Smooth muscle cell (in vitro differentiated cells): ENCODE results near the gene LACC1. TPM values are rescaled to one million over a fixed set of nuclear protein-coding genes. Genes with fewer than 3 reads are reported as not detected.

Experiments used
- DNase-seq: peaks from one replicate; lab custom pipeline; 2025; ENCODE audit not compliant: unreplicated experiment; lab: John Stamatoyannopoulos, UW
- H2AFZ ChIP-seq: fragments of 200-600 bp; sonication (generic); 2 replicates; pipeline ENCODE4 v1.6.0; 2016; ENCODE audit warnings: antibody characterized with exemption, low read depth, mild to moderate bottlenecking
- H3F3A ChIP-seq: fragments of 200-600 bp; sonication (generic); 2 replicates; pipeline ENCODE4 v1.6.0; 2017; ENCODE audit warnings: antibody characterized with exemption, low read depth
- H3K27ac ChIP-seq: fragments of 200-600 bp; sonication (generic); 2 replicates; pipeline ENCODE4 v1.5.1; 2016; ENCODE audit warnings: low read depth, mild to moderate bottlenecking
- H3K27me3 ChIP-seq: fragments of 200-600 bp; sonication (generic); 2 replicates; pipeline ENCODE4 v1.6.1; 2016; ENCODE audit warnings: low read depth, mild to moderate bottlenecking
- H3K36me3 ChIP-seq: fragments of 200-600 bp; sonication (generic); 2 replicates; pipeline ENCODE4 v1.5.1; 2016; ENCODE audit warnings: low read depth
- H3K4me1 ChIP-seq: fragments of 200-600 bp; sonication (generic); 2 replicates; pipeline ENCODE4 v1.5.1; 2016; ENCODE audit warnings: low read depth
- H3K4me2 ChIP-seq: fragments of 200-600 bp; sonication (generic); 2 replicates; pipeline ENCODE4 v1.6.0; 2016; ENCODE audit warnings: mild to moderate bottlenecking
- H3K4me3 ChIP-seq: fragments of 200-600 bp; sonication (generic); 2 replicates; pipeline ENCODE4 v1.5.1; 2016; ENCODE audit warnings: mild to moderate bottlenecking
- H3K79me2 ChIP-seq: fragments of 200-600 bp; sonication (generic); 2 replicates; pipeline ENCODE4 v1.6.0; 2016; ENCODE audit warnings: low read depth, mild to moderate bottlenecking
- H3K9ac ChIP-seq: fragments of 200-600 bp; sonication (generic); 2 replicates; pipeline ENCODE4 v1.6.0; 2016; ENCODE audit warnings: low read depth
- H3K9me3 ChIP-seq: fragments of 200-600 bp; sonication (generic); replicated peaks from 2 replicates; pipeline ENCODE4 v1.5.1; 2016; ENCODE audit warnings: low read depth
- H4K20me1 ChIP-seq: fragments of 200-600 bp; sonication (generic); 2 replicates; pipeline ENCODE4 v1.6.0; 2016; ENCODE audit warnings: low read depth
- CTCF ChIP-seq: fragments of 200-600 bp; sonication (generic); IDR thresholded peaks from 2 replicates; pipeline ENCODE4 v1.5.1; 2017; ENCODE audit warnings: borderline replicate concordance, mild to moderate bottlenecking, antibody characterized with exemption; ENCODE audit not compliant: insufficient read depth, poor library complexity, severe bottlenecking
- whole genome bisulfite sequencing: methylation state at CpG from one replicate; pipeline ENCODE4 v1.1.7; 2016; ENCODE audit warnings: low lambda C conversion rate; 5-methylcytosine and 5-hydroxymethylcytosine counted together
- polyA plus RNA-seq: library from polyadenylated mRNA; unstranded; fragments of >200 nt; fragmentation: Nextera tagmentation; extraction: Ambion mirVana; gene quantifications from 2 replicates; pipeline ENCODE4 v1.2.1, GENCODE V29; 2016
- total RNA-seq: library from RNA; depleted of rRNA; stranded (reverse); fragments of >200 nt; gene quantifications from 2 replicates; pipeline ENCODE4 v1.2.3, GENCODE V29; 2014

The LACC1 gene
- total and polyA plus RNA-seq, 2 experiments from 2014 or later = 2.0 to 6.8 TPM

GRCh38 chr13:43939086-43939485 lies 59.4 kb downstream of the LACC1 start:
- Histone ChIP-seq H3K27me3 (no peaks in the 10 kb centered on the region), H3K79me2 (no peaks in the 10 kb centered on the region), H4K20me1 (no peaks in the 10 kb centered on the region), H3K4me2 (no peak overlapping the region), H3K4me3 (no peak overlapping the region), H3K36me3 (no peaks in the 10 kb centered on the region), H2AFZ (no peak overlapping the region), H3K9me3 (no peaks in the 10 kb centered on the region), H3K4me1 (no peaks in the 10 kb centered on the region), H3F3A (no peaks in the 10 kb centered on the region), H3K9ac (no peak overlapping the region), H3K27ac (no peak overlapping the region)
- 82% methylated on average over 1 of the region's 1 CpG for WGBS
- TF ChIP-seq CTCF = no peak
- DNase-seq = no peak

GRCh38 chr13:43942286-43942685 lies 62.6 kb downstream of the LACC1 start:
- H3K36me3 ChIP-seq = no peaks in the 10 kb centered on the region
- no peak for TF ChIP-seq CTCF
- no peak overlapping the region for H2AFZ ChIP-seq
- no peaks in the 10 kb centered on the region for H3K4me1 ChIP-seq
- no peaks in the 10 kb centered on the region for H4K20me1 ChIP-seq
- no peaks in the 10 kb centered on the region for H3K79me2 ChIP-seq
- H3K27ac ChIP-seq = no peak overlapping the region
- H3K27me3 ChIP-seq = no peaks in the 10 kb centered on the region
- DNase-seq = no peak
- no peaks in the 10 kb centered on the region for H3K9me3 ChIP-seq
- H3K9ac ChIP-seq = no peak overlapping the region
- H3K4me3 ChIP-seq = no peak overlapping the region
- no peaks in the 10 kb centered on the region for H3F3A ChIP-seq
- H3K4me2 ChIP-seq = no peak overlapping the region
- WGBS = 44% methylated on average over 1 of the region's 1 CpG

Other genes starting within 250 kb of the LACC1 start
- 2.6 and 2.7 TPM in 2 replicates for gene ENOX1, start 92.9 kb upstream of the LACC1 start, total RNA-seq
- 1.9 and 2.1 TPM in 2 replicates for gene ENOX1, start 92.9 kb upstream of the LACC1 start, polyA plus RNA-seq
- gene CCDC122, start 164 bp upstream of the LACC1 start, total RNA-seq = 2.8 and 10.8 TPM in 2 replicates
- gene CCDC122, start 164 bp upstream of the LACC1 start, polyA plus RNA-seq = 3.8 and 8.1 TPM in 2 replicates